Tibial artery (tissue), 4 donors: ENCODE results near the gene TLE3.
A peak's percentile ranks its signal among the peaks of the same experiment; 100 is the strongest.

Experiments used
- DNase-seq, 2 donors: peaks; one replicate each; pipeline ENCODE4 v3.0.0-alpha.2; 2019
- H3K27ac ChIP-seq, 2 donors: fragments of 200-600 bp; sonication (generic) in 1 of 2; 1 replicate in 1 of 2; 2 replicates in 1 of 2; pipeline ENCODE4 v1.5.1; 2018 to 2019; ENCODE audit warnings: mild to moderate bottlenecking in 1 of 2
- H3K27me3 ChIP-seq, 2 donors: fragments of 200-600 bp; sonication (generic) in 1 of 2; one replicate each; pipeline versions ENCODE4 v1.5.1 to v1.6.0; 2016 to 2019
- H3K36me3 ChIP-seq, 3 donors: fragments of 200-600 bp; sonication (generic) in 2 of 3; one replicate each; pipeline ENCODE4 v1.5.1; 2016 to 2019; ENCODE audit warnings: mild to moderate bottlenecking in 2 of 3
- H3K4me1 ChIP-seq, 4 donors: fragments of 200-600 bp; sonication (generic) in 2 of 4; 1 replicate in 3 of 4; 2 replicates in 1 of 4; pipeline ENCODE4 v1.5.1; 2016 to 2019
- H3K4me3 ChIP-seq, 2 donors: fragments of 200-600 bp; sonication (generic) in 1 of 2; 1 replicate in 1 of 2; 2 replicates in 1 of 2; pipeline ENCODE4 v1.5.1; 2018 to 2019; ENCODE audit warnings: mild to moderate bottlenecking in 2 of 2
- H3K9me3 ChIP-seq, 3 donors: fragments of 200-600 bp; sonication (generic) in 1 of 3; one replicate each; pipeline ENCODE4 v1.5.1; 2016 to 2019
- intact Hi-C: fragments of 100-400 bp; cut with DNase I; formaldehyde crosslinking; loops from one replicate; pipeline ENCODE4 v1.15.0; 2023; ENCODE audit warnings: low total_unique reads
- TF ChIP-seq, protein P1 (sequence below), 2 experiments: fragments of 200-600 bp in 1 of 2; fragments of 450-650 bp in 1 of 2; IDR thresholded peaks; one replicate each; pipeline ENCODE4 v1.5.1; 2017 to 2019; ENCODE audit warnings: antibody characterized with exemption in 2 of 2, mild to moderate bottlenecking in 1 of 2, moderate library complexity in 1 of 2

Gene TLE3

GRCh38 chr15:70048578-70049514 is 48.9 kb downstream of the TLE3 start:
- intact Hi-C loops = no loop called here
- Histone ChIP-seq H3K4me3 (no peak overlapping the region), H3K36me3 (peaks cover 50 to 75% (median 53%) of the 10 kb centered on the region in 3 donors), H3K27me3 (no peaks in the 10 kb centered on the region), H3K9me3 (no peaks in the 10 kb centered on the region), H3K27ac (no peak overlapping the region), H3K4me1 (no peaks in the 10 kb centered on the region)
- TF ChIP-seq, protein P1, sequence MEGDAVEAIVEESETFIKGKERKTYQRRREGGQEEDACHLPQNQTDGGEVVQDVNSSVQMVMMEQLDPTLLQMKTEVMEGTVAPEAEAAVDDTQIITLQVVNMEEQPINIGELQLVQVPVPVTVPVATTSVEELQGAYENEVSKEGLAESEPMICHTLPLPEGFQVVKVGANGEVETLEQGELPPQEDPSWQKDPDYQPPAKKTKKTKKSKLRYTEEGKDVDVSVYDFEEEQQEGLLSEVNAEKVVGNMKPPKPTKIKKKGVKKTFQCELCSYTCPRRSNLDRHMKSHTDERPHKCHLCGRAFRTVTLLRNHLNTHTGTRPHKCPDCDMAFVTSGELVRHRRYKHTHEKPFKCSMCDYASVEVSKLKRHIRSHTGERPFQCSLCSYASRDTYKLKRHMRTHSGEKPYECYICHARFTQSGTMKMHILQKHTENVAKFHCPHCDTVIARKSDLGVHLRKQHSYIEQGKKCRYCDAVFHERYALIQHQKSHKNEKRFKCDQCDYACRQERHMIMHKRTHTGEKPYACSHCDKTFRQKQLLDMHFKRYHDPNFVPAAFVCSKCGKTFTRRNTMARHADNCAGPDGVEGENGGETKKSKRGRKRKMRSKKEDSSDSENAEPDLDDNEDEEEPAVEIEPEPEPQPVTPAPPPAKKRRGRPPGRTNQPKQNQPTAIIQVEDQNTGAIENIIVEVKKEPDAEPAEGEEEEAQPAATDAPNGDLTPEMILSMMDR (IDR thresholded peaks at IDR 0.05) = no peak
- peak; percentile 8 to 47 for DNase-seq

DNA sequence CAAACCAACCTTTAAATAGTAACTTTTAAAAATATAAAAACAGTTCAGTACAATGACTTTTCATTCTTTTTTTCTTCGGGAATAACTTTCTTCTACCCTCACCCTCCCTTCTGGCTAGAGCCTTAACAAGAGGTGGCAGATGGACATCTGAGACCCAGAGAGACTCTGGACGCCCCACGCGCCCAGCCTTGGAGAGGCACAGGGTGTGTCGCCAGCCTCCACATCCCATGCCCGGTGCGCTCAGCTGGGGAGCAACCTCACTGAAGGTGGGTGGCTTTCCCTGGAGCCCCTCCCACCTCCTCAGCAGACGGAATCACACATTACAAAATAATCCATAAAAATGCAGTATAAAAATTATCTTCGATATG is 49.5 kb downstream of the TLE3 start:
- H3K4me3 ChIP-seq = no peak overlapping the region
- H3K9me3 ChIP-seq = no peaks in the 10 kb centered on the region
- DNase-seq = peak in 1 of 2 donors; percentile 51
- peaks cover 43 to 71% (median 46%) of the 10 kb centered on the region in 3 donors for H3K36me3 ChIP-seq
- no peak overlapping the region for H3K27ac ChIP-seq
- H3K4me1 ChIP-seq = no peaks in the 10 kb centered on the region
- intact Hi-C loops = no loop called here
- H3K27me3 ChIP-seq = no peaks in the 10 kb centered on the region
- TF ChIP-seq, protein P1 (IDR thresholded peaks at IDR 0.05) = no peak

- Histone ChIP-seq H3K27ac (no peak overlapping the region), H3K36me3 (peaks cover 38 to 65% (median 40%) of the 10 kb centered on the region in 3 donors), H3K4me1 (no peaks in the 10 kb centered on the region), H3K9me3 (no peaks in the 10 kb centered on the region), H3K27me3 (no peaks in the 10 kb centered on the region), H3K4me3 (no peak overlapping the region)
- DNase-seq = peak; percentile 19 to 53
- TF ChIP-seq, protein P1 (IDR thresholded peaks at IDR 0.05) = no peak
- intact Hi-C loops = no loop called here
These were observed 50.1 kb downstream of the TLE3 start for GRCh38 chr15:70047386-70048197.

GRCh38 chr15:70046679-70047369 is 50.9 kb downstream of the TLE3 start:
- peak; percentile 12 to 21 for DNase-seq
- H3K36me3 ChIP-seq = peaks cover 31 to 57% (median 33%) of the 10 kb centered on the region in 3 donors

DNA sequence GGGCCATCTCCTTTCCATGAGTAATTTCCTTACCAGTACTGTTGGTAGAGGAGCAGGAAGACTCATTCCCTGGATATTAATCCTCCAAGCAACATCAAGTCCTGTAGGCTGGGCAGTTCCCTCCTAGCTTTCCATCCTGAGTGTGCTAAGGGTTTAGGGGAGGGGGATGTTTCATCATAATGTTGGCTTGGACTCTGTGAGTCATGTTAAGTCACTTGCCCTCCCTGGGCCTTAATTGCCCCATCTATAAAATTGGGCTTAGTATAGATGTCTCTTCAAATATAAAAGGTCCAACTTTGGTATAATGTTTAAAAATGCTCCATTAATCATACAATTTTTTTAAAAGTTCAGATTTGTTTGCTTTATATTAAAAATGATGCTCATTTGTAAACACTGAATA is 52.7 kb downstream of the TLE3 start:
- Histone ChIP-seq H3K4me1 (no peaks in the 10 kb centered on the region), H3K27ac (no peak overlapping the region), H3K4me3 (no peak overlapping the region), H3K27me3 (no peaks in the 10 kb centered on the region), H3K36me3 (peaks cover 14 to 39% (median 15%) of the 10 kb centered on the region in 3 donors), H3K9me3 (no peaks in the 10 kb centered on the region)
- peak; percentile 1 to 7 for DNase-seq
- intact Hi-C loops = no loop called here
- TF ChIP-seq, protein P1 (IDR thresholded peaks at IDR 0.05) = no peak

More at GRCh38 chr15:70046679-70047369, 50.9 kb downstream of the TLE3 start:
- H3K9me3 ChIP-seq = no peaks in the 10 kb centered on the region
- H3K27me3 ChIP-seq = no peaks in the 10 kb centered on the region
- H3K27ac ChIP-seq = no peak overlapping the region
- TF ChIP-seq, protein P1 (IDR thresholded peaks at IDR 0.05) = no peak
- H3K4me1 ChIP-seq = no peaks in the 10 kb centered on the region
- intact Hi-C loops = no loop called here
- H3K4me3 ChIP-seq = no peak overlapping the region
